SK-N-SH treated with all-trans-retinoic acid at 6 μM for 48 hours (cell line): ENCODE measurements around the gene ADAM15.

ENCODE experiments used
- CSRNP3 ChIP-seq: fragments of 250-450 bp; sonication (Bioruptor Pico); IDR thresholded peaks from 2 replicates; pipeline ENCODE4 v1.5.1; 2021; ENCODE audit warnings: mild to moderate bottlenecking, moderate library complexity
- ISL1 ChIP-seq: fragments of 250-450 bp; sonication (Bioruptor Pico); IDR thresholded peaks from 2 replicates; pipeline ENCODE4 v2.1.2; 2022; ENCODE audit warnings: mild to moderate bottlenecking, moderate library complexity
- OSR1 ChIP-seq: fragments of 250-450 bp; sonication (Bioruptor Pico); IDR thresholded peaks from 2 replicates; pipeline ENCODE4 v1.8.0; 2022; ENCODE audit warnings: moderate library complexity, mild to moderate bottlenecking, inconsistent platforms
- PATZ1 ChIP-seq: fragments of 250-450 bp; sonication (Bioruptor Pico); IDR thresholded peaks from 2 replicates; pipeline ENCODE4 v1.8.0; 2020; ENCODE audit warnings: mild to moderate bottlenecking, moderate library complexity, borderline replicate concordance
- PPARA ChIP-seq: fragments of 250-450 bp; sonication (Bioruptor Pico); IDR thresholded peaks from 2 replicates; pipeline ENCODE4 v1.5.0; 2020; ENCODE audit warnings: mild to moderate bottlenecking, borderline replicate concordance
- TOX ChIP-seq: fragments of 250-450 bp; sonication (Bioruptor Pico); IDR thresholded peaks from 2 replicates; pipeline ENCODE4 v1.8.0; 2021; ENCODE audit warnings: mild to moderate bottlenecking, moderate library complexity, borderline replicate concordance
- ZFP30 ChIP-seq: fragments of 450-650 bp; formaldehyde crosslinking; IDR thresholded peaks from 2 replicates; pipeline ENCODE4 v1.5.0; 2022; ENCODE audit warnings: mild to moderate bottlenecking, moderate library complexity

- TF ChIP-seq OSR1 (CRISPR knock-in tag) = no peak
- no peak for TF ChIP-seq PPARA (CRISPR knock-in tag)
- no peak for TF ChIP-seq CSRNP3 (CRISPR knock-in tag)
- TF ChIP-seq PATZ1 (CRISPR knock-in tag) = no peak
- no peak for TF ChIP-seq ISL1 (CRISPR knock-in tag)
- TF ChIP-seq TOX = no peak
- no peak for TF ChIP-seq ZFP30 (CRISPR knock-in tag)
These were observed 54.5 kb downstream of the ADAM15 start for GRCh38 chr1:155105604-155106011.
